H1 (cell line): Measurements from ENCODE around the gene PRXL2B.

Source experiments
- CBX5 ChIP-seq: fragments of 300-800, 300-1000 bp; sonication (generic); IDR thresholded peaks from 2 replicates; pipeline ENCODE4 v1.7.1; 2016; ENCODE audit warnings: antibody characterized with exemption, low read length, low read depth
- CTCF ChIP-seq, 3 experiments: IDR thresholded peaks; 1 replicate in 2 of 3; 2 replicates in 1 of 3; pipeline versions ENCODE4 v1.5.1 to v1.6.1; 2011; ENCODE audit warnings: low read length in 3 of 3, mild to moderate bottlenecking in 3 of 3, inconsistent platforms in 2 of 3, low read depth in 1 of 3, moderate library complexity in 1 of 3; ENCODE audit not compliant: insufficient read depth in 1 of 3; ENCODE audit errors: control extremely low read depth in 1 of 3
- EZH2 ChIP-seq: fragments of 200-600 bp; sonication (generic); IDR thresholded peaks from 2 replicates; pipeline ENCODE4 v1.7.1; 2012; ENCODE audit warnings: low read depth, mild to moderate bottlenecking, moderate library complexity, low read length, inconsistent platforms; ENCODE audit not compliant: severe bottlenecking
- POLR2AphosphoS5 ChIP-seq: IDR thresholded peaks from 2 replicates; pipeline ENCODE4 v1.6.1; 2011; ENCODE audit warnings: low read depth, low read length
- TEAD4 ChIP-seq: IDR thresholded peaks from 2 replicates; pipeline ENCODE4 v1.6.1; 2012; ENCODE audit warnings: low read depth, low read length, inconsistent platforms, mixed read lengths
- ZNF274 ChIP-seq: IDR thresholded peaks from 2 replicates; pipeline ENCODE4 v1.7.0; 2012; ENCODE audit warnings: low read length, borderline replicate concordance; ENCODE audit errors: extremely low read depth

- no peak for TF ChIP-seq CTCF (IDR thresholded peaks at IDR 0.05; ENCODE audit: control extremely low read depth in 1 of 3, insufficient read depth in 1 of 3, low read depth in 1 of 3, low read length in 3 of 3)
- no peak for TF ChIP-seq ZNF274
- no peak for TF ChIP-seq TEAD4
- no peak for TF ChIP-seq POLR2AphosphoS5
- TF ChIP-seq CBX5: no peak
- no peak for TF ChIP-seq EZH2
Observed at GRCh38 chr1:2595812-2596529, 9.4 kb downstream of the PRXL2B start.
